A673 (cell line): ENCODE data around the gene MDK.

Source experiments
- CTCF ChIP-seq: fragments of 300-800, 200-600 bp; sonication (generic); conservative IDR thresholded peaks from 2 replicates; pipeline ENCODE4 v1.5.1; 2017; ENCODE audit warnings: low read depth, mild to moderate bottlenecking, antibody characterized with exemption, low read length, moderate library complexity, mixed read lengths
- EZH2 ChIP-seq: fragments of 200-600 bp; sonication (generic); IDR thresholded peaks from 2 replicates; pipeline ENCODE4 v1.6.1; 2017; ENCODE audit warnings: borderline replicate concordance, low read depth, mild to moderate bottlenecking, mixed read lengths, antibody characterized with exemption, low read length; ENCODE audit not compliant: poor library complexity, severe bottlenecking

- TF ChIP-seq EZH2 = no peak
- TF ChIP-seq CTCF = no peak
Measured at GRCh38 chr11:46378811-46379481, 2.5 kb upstream of the MDK start.
